Right lobe of liver (tissue), 4 donors: ENCODE data around the gene PPP1R37.

Source experiments
- POLR2A ChIP-seq: fragments of 450-650 bp; IDR thresholded peaks from one replicate; pipeline ENCODE4 v1.6.1; 2017; ENCODE audit warnings: antibody characterized with exemption, mild to moderate bottlenecking
- TF ChIP-seq, protein P1 (sequence below), 4 donors: fragments of 200-600 bp in 3 of 4; fragments of 450-650 bp in 1 of 4; IDR thresholded peaks; one replicate each; pipeline versions ENCODE4 v1.5.1 to v1.8.0; 2016 to 2022; ENCODE audit warnings: antibody characterized with exemption in 4 of 4, mild to moderate bottlenecking in 2 of 4
- donor health status: DM: no; HTN: no; CAD: no.
- donor health status: DM: no; HTN: no; CAD: no.
- donor health status: DM: no; HTN: yes; CAD: no.

DNA sequence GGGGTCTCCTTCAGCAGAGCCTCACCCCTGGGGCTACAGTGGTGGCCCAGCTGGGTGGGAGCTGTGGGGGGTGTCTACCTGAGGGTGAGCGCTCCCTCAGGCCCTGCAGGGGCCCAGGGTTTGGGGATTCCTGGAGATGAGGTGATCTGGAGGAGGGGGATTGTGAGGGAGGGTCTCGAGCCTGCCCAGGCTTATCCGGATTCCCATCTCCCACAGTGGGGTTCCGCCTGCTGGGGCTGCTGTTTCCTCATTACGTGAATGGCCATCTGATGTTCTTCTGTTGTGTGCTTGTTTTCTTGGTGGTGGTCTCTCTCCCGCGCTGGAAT, 4.4 kb downstream of the PPP1R37 start:
- TF ChIP-seq, protein P1, sequence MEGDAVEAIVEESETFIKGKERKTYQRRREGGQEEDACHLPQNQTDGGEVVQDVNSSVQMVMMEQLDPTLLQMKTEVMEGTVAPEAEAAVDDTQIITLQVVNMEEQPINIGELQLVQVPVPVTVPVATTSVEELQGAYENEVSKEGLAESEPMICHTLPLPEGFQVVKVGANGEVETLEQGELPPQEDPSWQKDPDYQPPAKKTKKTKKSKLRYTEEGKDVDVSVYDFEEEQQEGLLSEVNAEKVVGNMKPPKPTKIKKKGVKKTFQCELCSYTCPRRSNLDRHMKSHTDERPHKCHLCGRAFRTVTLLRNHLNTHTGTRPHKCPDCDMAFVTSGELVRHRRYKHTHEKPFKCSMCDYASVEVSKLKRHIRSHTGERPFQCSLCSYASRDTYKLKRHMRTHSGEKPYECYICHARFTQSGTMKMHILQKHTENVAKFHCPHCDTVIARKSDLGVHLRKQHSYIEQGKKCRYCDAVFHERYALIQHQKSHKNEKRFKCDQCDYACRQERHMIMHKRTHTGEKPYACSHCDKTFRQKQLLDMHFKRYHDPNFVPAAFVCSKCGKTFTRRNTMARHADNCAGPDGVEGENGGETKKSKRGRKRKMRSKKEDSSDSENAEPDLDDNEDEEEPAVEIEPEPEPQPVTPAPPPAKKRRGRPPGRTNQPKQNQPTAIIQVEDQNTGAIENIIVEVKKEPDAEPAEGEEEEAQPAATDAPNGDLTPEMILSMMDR (IDR thresholded peaks at IDR 0.05) = no peak
- TF ChIP-seq POLR2A = no peak
